Osteocyte (in vitro differentiated cells): ENCODE data around the gene ATXN1. TPM values are rescaled to one million over a fixed set of nuclear protein-coding genes. Genes with fewer than 3 reads are reported as not detected.
A peak's percentile ranks its signal among the peaks of the same experiment; 100 is the strongest.

Source experiments
- DNase-seq: peaks from one replicate; pipeline ENCODE4 v3.0.0; 2021; ENCODE audit warnings: mixed read lengths; ENCODE audit not compliant: unreplicated experiment; ENCODE audit errors: extremely low spot score
- H3K27ac Mint-ChIP-seq: one replicate; pipeline ENCODE4 v1.8.0; 2021; ENCODE audit warnings: mild to moderate bottlenecking, mixed read lengths; ENCODE audit not compliant: unreplicated experiment
- H3K27me3 Mint-ChIP-seq: one replicate; pipeline ENCODE4 v1.8.0; 2021; ENCODE audit warnings: mixed read lengths; ENCODE audit not compliant: unreplicated experiment
- H3K36me3 Mint-ChIP-seq: one replicate; pipeline ENCODE4 v1.8.0; 2021; ENCODE audit warnings: mixed read lengths; ENCODE audit not compliant: unreplicated experiment
- H3K4me1 Mint-ChIP-seq: one replicate; pipeline ENCODE4 v1.8.0; 2021; ENCODE audit warnings: mixed read lengths; ENCODE audit not compliant: unreplicated experiment
- H3K4me3 Mint-ChIP-seq: one replicate; pipeline ENCODE4 v1.8.0; 2021; ENCODE audit warnings: mild to moderate bottlenecking, moderate library complexity, mixed read lengths; ENCODE audit not compliant: unreplicated experiment
- H3K9me3 Mint-ChIP-seq: one replicate; pipeline ENCODE4 v1.8.0; 2021; ENCODE audit warnings: mixed read lengths; ENCODE audit not compliant: unreplicated experiment
- total RNA-seq: library from RNA; stranded (reverse); gene quantifications from 2 replicates; pipeline ENCODE4 v1.2.1, GENCODE V29; 2021
- TF ChIP-seq, protein P1 (sequence below): fragments of 200-600 bp; sonication (generic); IDR thresholded peaks from 2 replicates; pipeline ENCODE4 v1.5.0; 2021; ENCODE audit warnings: antibody characterized with exemption, mild to moderate bottlenecking, moderate library complexity

The ATXN1 gene
- total RNA-seq, 1 donor from 2014 or later = 54.4 TPM

DNA sequence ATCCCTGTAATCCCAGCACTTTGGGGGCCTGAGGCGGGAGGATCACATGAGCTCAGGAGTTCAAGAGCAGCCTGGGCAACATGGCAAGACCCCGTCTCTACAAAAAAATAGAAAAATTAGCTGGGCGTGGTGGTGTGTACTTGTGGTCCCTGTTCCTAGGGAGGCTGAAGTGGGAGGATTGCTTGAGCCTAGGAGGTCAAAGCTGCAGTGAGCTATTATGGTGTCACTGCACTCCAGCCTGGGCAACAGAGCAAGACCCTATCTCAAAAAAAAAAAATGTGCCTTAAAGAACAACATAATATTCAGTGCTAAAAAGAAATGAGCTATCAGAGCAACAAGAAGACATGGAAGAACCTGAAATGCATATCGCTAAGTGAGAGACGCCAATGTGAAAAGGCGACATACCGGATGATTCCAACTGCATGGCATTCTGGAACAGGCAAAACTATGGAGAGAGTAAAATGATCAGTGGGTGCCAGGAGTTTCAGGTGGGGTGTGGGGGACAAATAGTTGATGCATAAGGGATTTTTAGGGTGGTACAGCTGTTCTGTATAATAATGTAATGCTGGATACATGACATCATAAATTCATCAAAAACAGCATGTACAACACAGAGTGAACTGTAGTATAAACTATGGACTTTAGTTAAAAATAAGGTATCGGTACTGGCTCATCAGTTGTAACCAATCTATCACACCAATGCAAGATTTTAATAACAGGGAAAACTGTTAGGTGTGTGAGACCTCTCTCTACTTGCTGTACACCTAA, 442.1 kb downstream of the ATXN1 start:
- Mint-ChIP-seq H3K36me3 (peaks cover 7% of the 10 kb centered on the region), H3K9me3 (no peaks in the 10 kb centered on the region), H3K4me3 (no peak overlapping the region), H3K4me1 (peaks cover 45% of the 10 kb centered on the region), H3K27me3 (no peaks in the 10 kb centered on the region), H3K27ac (peak overlapping the region; percentile 94)
- TF ChIP-seq, protein P1, sequence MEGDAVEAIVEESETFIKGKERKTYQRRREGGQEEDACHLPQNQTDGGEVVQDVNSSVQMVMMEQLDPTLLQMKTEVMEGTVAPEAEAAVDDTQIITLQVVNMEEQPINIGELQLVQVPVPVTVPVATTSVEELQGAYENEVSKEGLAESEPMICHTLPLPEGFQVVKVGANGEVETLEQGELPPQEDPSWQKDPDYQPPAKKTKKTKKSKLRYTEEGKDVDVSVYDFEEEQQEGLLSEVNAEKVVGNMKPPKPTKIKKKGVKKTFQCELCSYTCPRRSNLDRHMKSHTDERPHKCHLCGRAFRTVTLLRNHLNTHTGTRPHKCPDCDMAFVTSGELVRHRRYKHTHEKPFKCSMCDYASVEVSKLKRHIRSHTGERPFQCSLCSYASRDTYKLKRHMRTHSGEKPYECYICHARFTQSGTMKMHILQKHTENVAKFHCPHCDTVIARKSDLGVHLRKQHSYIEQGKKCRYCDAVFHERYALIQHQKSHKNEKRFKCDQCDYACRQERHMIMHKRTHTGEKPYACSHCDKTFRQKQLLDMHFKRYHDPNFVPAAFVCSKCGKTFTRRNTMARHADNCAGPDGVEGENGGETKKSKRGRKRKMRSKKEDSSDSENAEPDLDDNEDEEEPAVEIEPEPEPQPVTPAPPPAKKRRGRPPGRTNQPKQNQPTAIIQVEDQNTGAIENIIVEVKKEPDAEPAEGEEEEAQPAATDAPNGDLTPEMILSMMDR = no peak
- DNase-seq = no peak

DNA sequence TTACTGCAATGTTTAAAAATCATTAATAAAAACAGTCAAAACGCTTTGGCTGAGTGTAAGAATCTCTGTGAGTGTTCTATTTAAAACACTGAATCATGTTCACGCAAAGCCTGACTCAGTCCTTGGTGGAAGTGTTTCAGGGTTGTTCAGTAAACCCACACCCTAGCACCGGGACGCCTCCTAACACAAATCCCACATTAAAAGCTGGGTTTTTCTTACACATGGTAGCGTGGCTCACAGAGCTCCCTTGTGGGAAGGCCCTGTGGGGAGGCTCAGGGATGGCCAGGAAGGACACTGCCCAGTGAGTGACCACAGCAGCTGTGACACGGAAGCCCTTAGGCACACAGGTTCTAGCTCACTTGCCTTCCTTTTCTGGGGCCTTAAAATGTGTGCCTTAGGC, 442.7 kb downstream of the ATXN1 start:
- Mint-ChIP-seq H3K36me3 (peaks cover 7% of the 10 kb centered on the region), H3K27ac (peak overlapping the region; percentile 94), H3K4me1 (peaks cover 45% of the 10 kb centered on the region), H3K4me3 (no peak overlapping the region), H3K27me3 (no peaks in the 10 kb centered on the region), H3K9me3 (no peaks in the 10 kb centered on the region)
- DNase-seq = no peak
- TF ChIP-seq, protein P1 = no peak

DNA sequence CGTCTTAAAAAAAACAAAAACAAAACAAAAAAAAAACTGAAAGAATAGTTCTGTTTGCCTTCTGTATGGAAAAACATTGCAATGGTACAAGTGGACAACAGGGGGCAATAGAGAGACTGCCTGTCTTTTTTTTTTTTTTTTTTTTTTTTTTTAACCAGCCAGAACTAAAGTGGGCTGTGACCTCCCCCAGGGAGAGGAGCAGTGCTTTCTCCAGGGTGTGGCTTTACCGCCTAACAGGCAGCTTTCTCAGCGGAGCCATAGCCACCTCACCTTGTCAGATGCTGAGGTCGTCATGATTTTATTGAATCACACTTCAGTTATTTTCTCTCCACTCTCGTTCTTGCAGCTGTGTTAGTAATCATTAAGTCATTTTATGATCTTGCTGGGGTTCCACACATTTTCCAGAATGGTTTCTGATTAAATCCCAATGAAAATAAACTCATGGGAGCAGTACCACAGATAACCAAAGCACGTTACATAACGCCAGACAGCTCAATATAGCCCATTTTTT, 444.5 kb downstream of the ATXN1 start:
- Mint-ChIP-seq H3K27ac (peak overlapping the region; percentile 19), H3K4me1 (peaks cover 43% of the 10 kb centered on the region), H3K4me3 (no peak overlapping the region), H3K36me3 (peaks cover 2% of the 10 kb centered on the region), H3K27me3 (no peaks in the 10 kb centered on the region), H3K9me3 (no peaks in the 10 kb centered on the region)
- TF ChIP-seq, protein P1 = peak; percentile 75
- DNase-seq = no peak

DNA sequence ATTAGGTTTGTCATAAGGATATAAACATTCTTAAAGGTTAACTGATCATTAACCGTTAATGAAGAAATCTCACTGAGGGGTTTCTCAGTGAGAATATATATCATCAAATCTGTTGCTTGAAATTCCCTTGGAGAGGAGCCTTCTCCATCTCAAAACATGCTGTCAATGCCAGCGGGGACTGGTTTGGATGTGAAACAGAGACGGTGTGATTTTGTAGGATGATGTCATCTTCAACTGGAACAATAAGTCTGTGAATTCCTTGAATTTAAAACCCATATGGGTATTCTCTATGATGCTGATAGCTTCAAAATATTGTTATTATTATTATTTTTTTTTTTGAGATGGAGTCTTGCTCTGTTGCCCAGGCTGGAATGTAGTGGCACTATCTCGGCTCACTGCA, 447.0 kb downstream of the ATXN1 start:
- H3K27me3 Mint-ChIP-seq = no peaks in the 10 kb centered on the region
- no peak overlapping the region for H3K4me3 Mint-ChIP-seq
- peaks cover 25% of the 10 kb centered on the region for H3K4me1 Mint-ChIP-seq
- no peak overlapping the region for H3K27ac Mint-ChIP-seq
- no peaks in the 10 kb centered on the region for H3K9me3 Mint-ChIP-seq
- TF ChIP-seq, protein P1 = no peak
- peaks cover 5% of the 10 kb centered on the region for H3K36me3 Mint-ChIP-seq
- no peak for DNase-seq

DNA sequence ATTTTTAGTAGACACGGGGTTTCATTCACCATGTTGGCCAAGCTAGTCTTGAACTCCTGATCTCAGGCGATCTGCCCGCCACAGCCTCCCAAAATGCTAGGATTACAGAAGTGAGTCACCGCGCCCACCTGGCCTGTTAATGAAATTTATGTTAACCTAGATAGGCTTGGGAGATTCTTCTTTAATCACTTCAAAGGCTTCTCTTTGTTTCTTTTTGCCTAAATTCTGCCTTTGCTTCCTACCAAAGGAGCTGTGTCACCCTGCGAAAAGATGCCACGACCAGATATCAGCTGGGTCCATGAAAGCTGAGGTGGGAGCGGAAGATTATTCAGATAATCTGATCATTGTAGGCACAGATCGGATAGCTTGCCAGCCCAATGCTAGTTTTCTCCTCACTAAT, 447.5 kb downstream of the ATXN1 start:
- Mint-ChIP-seq H3K36me3 (peaks cover 7% of the 10 kb centered on the region), H3K27ac (no peak overlapping the region), H3K4me1 (peaks cover 19% of the 10 kb centered on the region), H3K9me3 (no peaks in the 10 kb centered on the region), H3K4me3 (no peak overlapping the region), H3K27me3 (no peaks in the 10 kb centered on the region)
- TF ChIP-seq, protein P1 = no peak
- DNase-seq = no peak
